Endodermal cell (in vitro differentiated cells): ENCODE data around the gene C6orf120. TPM values are rescaled to one million over a fixed set of nuclear protein-coding genes. Genes with fewer than 3 reads are reported as not detected.
A peak's percentile ranks its signal among the peaks of the same experiment; 100 is the strongest.

Experiments
- DNase-seq: peaks from one replicate; pipeline ENCODE4 v3.0.0-alpha.2; 2017
- H3K27ac ChIP-seq: 2 replicates; pipeline ENCODE4 v1.5.1; 2013; ENCODE audit warnings: mild to moderate bottlenecking, low read depth, low read length, moderate library complexity
- H3K27me3 ChIP-seq: 2 replicates; pipeline ENCODE4 v1.6.1; 2013; ENCODE audit warnings: mild to moderate bottlenecking, low read length, moderate library complexity; ENCODE audit not compliant: insufficient read depth, control insufficient read depth, poor library complexity, severe bottlenecking
- H3K36me3 ChIP-seq: 2 replicates; pipeline ENCODE4 v1.7.0; 2013; ENCODE audit warnings: mild to moderate bottlenecking, low read length, moderate library complexity; ENCODE audit not compliant: control insufficient read depth, insufficient read depth
- H3K4me1 ChIP-seq: one replicate; pipeline ENCODE4 v1.7.0; 2013; ENCODE audit warnings: low read length; ENCODE audit not compliant: control insufficient read depth, insufficient read depth
- H3K4me3 ChIP-seq: 2 replicates; pipeline ENCODE4 v1.5.1; 2013; ENCODE audit warnings: mild to moderate bottlenecking, low read length, moderate library complexity
- H3K9ac ChIP-seq: 2 replicates; pipeline ENCODE4 v1.6.1; 2013; ENCODE audit warnings: mild to moderate bottlenecking, low read length, moderate library complexity; ENCODE audit not compliant: poor library complexity, severe bottlenecking; ENCODE audit errors: extremely low read depth
- H3K9me3 ChIP-seq: 2 replicates; pipeline ENCODE4 v1.6.1; 2013; ENCODE audit warnings: mild to moderate bottlenecking, low read length, moderate library complexity; ENCODE audit not compliant: control insufficient read depth
- H3K27ac Mint-ChIP-seq: 2 replicates; pipeline ENCODE4 v1.8.0; 2020; ENCODE audit warnings: mixed read lengths
- H3K27me3 Mint-ChIP-seq: 2 replicates; pipeline ENCODE4 v1.8.0; 2021; ENCODE audit warnings: mild to moderate bottlenecking, mixed read lengths; ENCODE audit not compliant: insufficient read depth
- H3K36me3 Mint-ChIP-seq: 2 replicates; pipeline ENCODE4 v1.8.0; 2020; ENCODE audit warnings: low read depth, mixed read lengths
- H3K4me1 Mint-ChIP-seq: 2 replicates; pipeline ENCODE4 v1.8.0; 2020; ENCODE audit warnings: mixed read lengths
- H3K4me3 Mint-ChIP-seq: 2 replicates; pipeline ENCODE4 v1.8.0; 2020; ENCODE audit warnings: mild to moderate bottlenecking, moderate library complexity, mixed read lengths
- H3K9me3 Mint-ChIP-seq: 2 replicates; pipeline ENCODE4 v1.8.0; 2020; ENCODE audit warnings: mild to moderate bottlenecking, mixed read lengths
- CTCF ChIP-seq: fragments of 200-600 bp; sonication (generic); conservative IDR thresholded peaks from 2 replicates; pipeline ENCODE4 v1.5.0; 2021; ENCODE audit warnings: antibody characterized with exemption, mild to moderate bottlenecking
- WGBS, 2 experiments: methylation state at CpG; one replicate each; pipeline versions ENCODE4 v1.1.5 to v1.1.7; 2013; ENCODE audit warnings: missing lambda C conversion rate in 2 of 2, mixed read lengths in 1 of 2; ENCODE audit not compliant: insufficient coverage in 1 of 2, insufficient read length in 1 of 2; 5-methylcytosine and 5-hydroxymethylcytosine counted together
- total RNA-seq, 2 donors: library from RNA; stranded (reverse); fragmentation: NEBNext Ultra II Directional in 1 of 2; extraction: Animal tissue kit (Norgen Biotek cat#: 25700) in 1 of 2; gene quantifications; 2 replicates in 1 of 2; 3 replicates in 1 of 2; pipeline ENCODE4 v1.2.1, GENCODE V29; 2021

Gene C6orf120
- total RNA-seq, 2 donors from 2014 or later, result 24.0 to 29.7 TPM

GRCh38 chr6:169661391-169661756 lies 40.6 kb upstream of the C6orf120 start:
- H3K4me1 ChIP-seq, result no peaks in the 10 kb centered on the region
- peaks cover 71% of the 10 kb centered on the region for H3K36me3 Mint-ChIP-seq
- peak; percentile 24 for DNase-seq
- H3K27ac Mint-ChIP-seq, result no peak overlapping the region
- peaks cover 1% of the 10 kb centered on the region for H3K9me3 Mint-ChIP-seq
- WGBS, 2 experiments, result 91 to 94% methylated on average over 4 to 7 of the region's 7 CpGs
- TF ChIP-seq CTCF, result no peak
- no peak overlapping the region for H3K9ac ChIP-seq
- peaks cover 4% of the 10 kb centered on the region for H3K4me1 Mint-ChIP-seq
- H3K27ac ChIP-seq, result no peak overlapping the region
- H3K9me3 ChIP-seq, result peaks cover 1% of the 10 kb centered on the region
- no peak overlapping the region for H3K4me3 ChIP-seq
- H3K27me3 ChIP-seq, result no peaks in the 10 kb centered on the region
- peaks cover 2% of the 10 kb centered on the region for H3K27me3 Mint-ChIP-seq
- peaks cover 89% of the 10 kb centered on the region for H3K36me3 ChIP-seq
- no peak overlapping the region for H3K4me3 Mint-ChIP-seq

GRCh38 chr6:169663468-169663867 lies 38.5 kb upstream of the C6orf120 start:
- H3K4me1 ChIP-seq, result no peaks in the 10 kb centered on the region
- peaks cover 67% of the 10 kb centered on the region for H3K36me3 Mint-ChIP-seq
- TF ChIP-seq CTCF, result no peak

GRCh38 chr6:169664227-169664626 lies 37.7 kb upstream of the C6orf120 start:
- DNase-seq, result no peak
- H3K9me3 Mint-ChIP-seq, result no peaks in the 10 kb centered on the region
- Histone ChIP-seq H3K36me3 (peaks cover 80% of the 10 kb centered on the region), H3K4me1 (no peaks in the 10 kb centered on the region), H3K27me3 (no peaks in the 10 kb centered on the region), H3K9me3 (no peaks in the 10 kb centered on the region), H3K9ac (no peak overlapping the region), H3K27ac (no peak overlapping the region), H3K4me3 (no peak overlapping the region)
- peaks cover 68% of the 10 kb centered on the region for H3K36me3 Mint-ChIP-seq
- H3K27ac Mint-ChIP-seq, result no peak overlapping the region
- no peak overlapping the region for H3K4me3 Mint-ChIP-seq
- H3K4me1 Mint-ChIP-seq, result no peaks in the 10 kb centered on the region
- TF ChIP-seq CTCF, result no peak
- WGBS, 2 experiments, result 92 to 95% methylated on average over 10 to 14 of the region's 14 CpGs
- peaks cover 2% of the 10 kb centered on the region for H3K27me3 Mint-ChIP-seq

More at GRCh38 chr6:169663468-169663867, 38.5 kb upstream of the C6orf120 start:
- no peak overlapping the region for H3K4me3 ChIP-seq
- no peak overlapping the region for H3K27ac ChIP-seq
- no peaks in the 10 kb centered on the region for H3K9me3 ChIP-seq
- Mint-ChIP-seq H3K4me3 (no peak overlapping the region), H3K9me3 (no peaks in the 10 kb centered on the region), H3K4me1 (no peaks in the 10 kb centered on the region), H3K27ac (peak overlapping the region; percentile 37), H3K27me3 (peaks cover 2% of the 10 kb centered on the region)
- no peaks in the 10 kb centered on the region for H3K27me3 ChIP-seq
- no peak overlapping the region for H3K9ac ChIP-seq
- H3K36me3 ChIP-seq, result peaks cover 79% of the 10 kb centered on the region
- no peak for DNase-seq
- WGBS, 2 experiments, result 93 to 95% methylated on average over 7 to 8 of the region's 8 CpGs
